Measurements from ENCODE around the gene LDAF1.

Gene LDAF1

DNA sequence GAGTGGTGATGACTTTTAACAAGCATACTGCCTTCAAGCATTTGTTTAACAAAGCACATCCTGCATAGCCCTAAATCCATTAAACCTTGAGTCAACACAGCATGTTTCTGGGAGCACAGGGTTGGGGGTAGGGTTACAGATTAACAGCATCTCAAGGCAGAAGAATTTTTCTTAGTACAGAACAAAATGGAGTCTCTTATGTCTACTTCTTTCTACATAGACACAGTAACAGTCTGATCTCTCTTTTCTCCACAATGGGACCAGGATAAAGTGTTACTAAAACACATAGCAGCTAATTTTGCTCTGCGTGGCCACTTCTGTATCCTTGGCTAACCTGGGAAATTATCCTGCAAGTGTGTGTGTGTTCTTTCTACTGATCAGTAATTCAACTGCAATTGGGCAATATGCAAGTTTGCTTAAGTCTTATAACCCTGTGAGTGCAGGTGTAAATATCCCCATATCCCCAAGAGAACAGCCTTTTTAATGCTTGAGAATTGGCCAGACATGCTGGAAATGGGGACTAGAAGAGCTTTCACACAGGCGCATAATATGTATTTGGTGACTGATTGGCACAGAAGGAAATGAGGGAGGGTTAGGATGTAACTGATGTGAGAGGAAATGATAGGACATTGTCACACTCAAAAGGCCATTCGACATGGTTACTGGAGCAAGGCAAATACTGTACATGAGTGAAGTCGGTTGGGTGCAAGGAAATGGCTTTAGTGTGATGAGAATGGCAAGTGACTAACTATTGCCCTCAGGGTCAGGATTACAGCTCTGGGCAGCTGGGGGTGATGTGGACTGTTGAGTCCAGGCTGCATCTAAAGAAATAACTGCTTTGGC is 64.2 kb downstream of the LDAF1 start:
- H3K27ac Mint-ChIP-seq, result no peak overlapping the region
- H3K4me3 Mint-ChIP-seq, result no peak overlapping the region
- no peaks in the 10 kb centered on the region for H3K36me3 Mint-ChIP-seq
- ATAC-seq (replicated peaks) (no peak), DNase-seq (no peak)
- H3K27me3 Mint-ChIP-seq, result peaks cover 33 to 54% of the 10 kb centered on the region in 2 donors
- H3K9me3 Mint-ChIP-seq, result no peaks in the 10 kb centered on the region
- H3K4me1 Mint-ChIP-seq, result peaks cover 0 to 7% of the 10 kb centered on the region in 2 donors

DNA sequence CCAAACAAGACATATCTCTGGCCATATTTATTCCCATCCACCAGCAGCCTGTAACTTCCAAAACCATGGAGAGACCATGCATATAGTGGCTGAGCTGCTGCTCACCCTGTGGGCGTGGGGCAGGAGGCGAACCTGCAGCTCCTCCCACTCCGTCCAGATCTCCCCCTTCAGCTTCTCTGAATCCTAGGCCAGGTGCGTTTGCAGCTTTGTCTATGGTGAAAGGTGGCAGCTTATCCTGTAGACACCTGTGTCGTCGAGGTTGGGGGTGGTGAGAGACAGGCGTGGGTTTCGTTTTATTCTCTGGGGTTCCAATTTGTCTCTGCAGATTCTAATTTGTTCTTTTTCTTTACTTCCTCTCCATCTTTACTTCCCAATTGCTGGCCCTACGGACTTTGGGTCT is 65.3 kb downstream of the LDAF1 start:
- peaks cover 40 to 59% of the 10 kb centered on the region in 2 donors for H3K27me3 Mint-ChIP-seq
- no peak overlapping the region for H3K27ac Mint-ChIP-seq
- no peak for ATAC-seq (replicated peaks)
- peaks cover 0 to 7% of the 10 kb centered on the region in 2 donors for H3K4me1 Mint-ChIP-seq
- no peak overlapping the region for H3K4me3 Mint-ChIP-seq
- H3K9me3 Mint-ChIP-seq, result no peaks in the 10 kb centered on the region
- no peaks in the 10 kb centered on the region for H3K36me3 Mint-ChIP-seq
- DNase-seq, result no peak

DNA sequence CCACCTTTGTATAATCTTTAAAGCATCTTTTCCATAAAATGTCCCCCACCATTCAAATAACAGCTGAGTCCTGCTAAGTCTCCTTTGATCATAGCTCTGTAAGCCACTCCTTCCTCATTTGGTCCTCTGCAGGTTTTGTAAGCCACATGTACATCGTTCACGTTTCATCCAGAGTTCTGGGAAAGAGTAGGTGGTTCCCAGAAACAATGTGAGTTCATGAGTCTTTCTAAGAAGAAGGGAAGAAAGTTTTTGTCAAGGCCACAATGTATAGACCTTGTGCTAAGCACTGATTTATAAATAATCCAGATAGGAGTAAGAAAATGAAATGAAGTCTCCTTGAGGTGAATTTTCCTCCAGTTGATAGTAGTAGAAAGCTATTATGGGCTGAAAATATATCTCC is 66.3 kb downstream of the LDAF1 start:
- ATAC-seq (replicated peaks), result peak in 1 of 2 donors; percentile 34
- DNase-seq, result no peak
- no peak overlapping the region for H3K4me3 Mint-ChIP-seq
- no peak overlapping the region for H3K27ac Mint-ChIP-seq
- no peaks in the 10 kb centered on the region for H3K9me3 Mint-ChIP-seq
- H3K36me3 Mint-ChIP-seq, result no peaks in the 10 kb centered on the region
- H3K4me1 Mint-ChIP-seq, result peaks cover 0 to 7% of the 10 kb centered on the region in 2 donors
- H3K27me3 Mint-ChIP-seq, result peaks cover 46 to 67% of the 10 kb centered on the region in 2 donors

- Mint-ChIP-seq H3K9me3 (no peaks in the 10 kb centered on the region), H3K36me3 (no peaks in the 10 kb centered on the region), H3K27ac (no peak overlapping the region), H3K4me3 (no peak overlapping the region), H3K27me3 (peaks cover 39 to 56% of the 10 kb centered on the region in 2 donors), H3K4me1 (peaks cover 0 to 7% of the 10 kb centered on the region in 2 donors)
- DNase-seq (no peak), ATAC-seq (replicated peaks) (no peak)
Measured at GRCh38 chr16:21226749-21227148, 68.3 kb downstream of the LDAF1 start.

GRCh38 chr16:21227866-21228265 is 69.4 kb downstream of the LDAF1 start:
- no peak overlapping the region for H3K4me3 Mint-ChIP-seq
- H3K27me3 Mint-ChIP-seq, result peaks cover 38 to 53% of the 10 kb centered on the region in 2 donors
- no peaks in the 10 kb centered on the region for H3K36me3 Mint-ChIP-seq
- no peak for ATAC-seq (replicated peaks)
- no peaks in the 10 kb centered on the region for H3K9me3 Mint-ChIP-seq
- H3K27ac Mint-ChIP-seq, result no peak overlapping the region
- peaks cover 0 to 4% of the 10 kb centered on the region in 2 donors for H3K4me1 Mint-ChIP-seq
- no peak for DNase-seq

DNA sequence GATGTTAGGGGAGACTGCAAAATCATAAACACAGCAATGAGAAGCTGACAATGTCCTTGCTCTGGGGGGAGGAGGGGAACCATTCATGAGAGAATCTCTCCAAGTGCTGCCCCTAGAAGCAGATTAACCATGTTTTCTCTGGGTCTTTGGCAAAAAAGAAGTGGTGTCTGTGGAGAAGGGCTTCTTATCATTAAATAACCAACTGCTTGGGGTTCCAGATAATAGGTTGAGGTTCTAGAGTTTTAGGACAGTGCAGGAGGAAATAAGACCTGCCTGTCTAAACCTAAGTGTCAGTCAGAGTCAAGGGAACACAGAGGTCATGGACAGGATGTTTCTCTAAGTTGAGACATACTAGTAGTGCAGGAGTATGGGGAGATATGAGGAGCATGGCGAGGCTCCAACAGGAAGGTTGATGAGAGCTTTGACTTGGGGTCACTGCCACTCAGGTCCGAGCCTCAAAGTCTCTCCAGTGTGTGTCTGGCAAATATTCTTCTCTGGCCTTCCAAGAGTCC is 69.9 kb downstream of the LDAF1 start:
- Mint-ChIP-seq H3K27me3 (peaks cover 38 to 56% of the 10 kb centered on the region in 2 donors), H3K36me3 (no peaks in the 10 kb centered on the region), H3K4me1 (peaks cover 0 to 3% of the 10 kb centered on the region in 2 donors), H3K4me3 (no peak overlapping the region), H3K9me3 (no peaks in the 10 kb centered on the region), H3K27ac (no peak overlapping the region)
- DNase-seq (no peak), ATAC-seq (replicated peaks) (no peak)

Data from stimulated activated naive B cell treated with anti-CD40 and anti-IgM and Interleukin-4, amounts not matched to agents 10 μg/mL and 1 μg/mL and 100 μg/mL, for 72 hours (primary cell).